OCI-LY1 (cell line): ENCODE results near the gene CHM.

Source experiments
- H2AFZ ChIP-seq: fragments of 200-600 bp; sonication (generic), shearing (Covaris generic); 2 replicates; pipeline ENCODE4 v1.6.0; 2014; ENCODE audit warnings: antibody characterized with exemption, mild to moderate bottlenecking, low read length
- H3F3A ChIP-seq: fragments of 200-600 bp; sonication (generic), shearing (Covaris generic); 2 replicates; pipeline ENCODE4 v1.6.0; 2014; ENCODE audit warnings: mild to moderate bottlenecking, antibody characterized with exemption, low read length, moderate library complexity; ENCODE audit not compliant: insufficient read depth
- H3K27ac ChIP-seq: fragments of 200-600 bp; sonication (generic); 2 replicates; pipeline ENCODE4 v1.5.1; 2014; ENCODE audit warnings: low read length, mixed run types, mild to moderate bottlenecking, low read depth; ENCODE audit not compliant: poor library complexity, severe bottlenecking
- H3K27me3 ChIP-seq: fragments of 200-600 bp; sonication (generic); 2 replicates; pipeline ENCODE4 v1.6.0; 2014; ENCODE audit warnings: antibody characterized with exemption, mild to moderate bottlenecking, low read length, moderate library complexity; ENCODE audit not compliant: insufficient read depth
- H3K36me3 ChIP-seq: fragments of 200-600 bp; sonication (generic); 2 replicates; pipeline ENCODE4 v1.6.1; 2014; ENCODE audit warnings: mild to moderate bottlenecking, antibody characterized with exemption, low read length, moderate library complexity, mixed read lengths; ENCODE audit not compliant: insufficient read depth
- H3K4me1 ChIP-seq: fragments of 200-600 bp; sonication (generic); 2 replicates; pipeline ENCODE4 v1.5.1; 2014; ENCODE audit warnings: mild to moderate bottlenecking, low read length, moderate library complexity; ENCODE audit not compliant: insufficient read depth, severe bottlenecking
- H3K4me2 ChIP-seq: fragments of 200-600 bp; sonication (generic), shearing (Covaris generic); 2 replicates; pipeline ENCODE4 v1.6.1; 2014; ENCODE audit warnings: low read length
- H3K4me3 ChIP-seq: fragments of 200-600 bp; sonication (generic); 2 replicates; pipeline ENCODE4 v1.5.1; 2014; ENCODE audit warnings: low read length, low read depth, mild to moderate bottlenecking, mixed read lengths; ENCODE audit not compliant: poor library complexity, severe bottlenecking
- H3K79me2 ChIP-seq: fragments of 200-600 bp; shearing (Covaris generic); 2 replicates; pipeline ENCODE4 v1.6.1; 2016; ENCODE audit warnings: mixed run types, low read length, mixed read lengths; ENCODE audit not compliant: insufficient read depth
- H3K9ac ChIP-seq: fragments of 200-600 bp; sonication (generic), shearing (Covaris generic); 2 replicates; pipeline ENCODE4 v1.6.1; 2014; ENCODE audit warnings: mild to moderate bottlenecking, low read length, mixed read lengths
- H3K9me2 ChIP-seq: fragments of 200-600 bp; sonication (generic), shearing (Covaris generic); 2 replicates; pipeline ENCODE4 v1.6.1; 2014; ENCODE audit warnings: low read depth, mild to moderate bottlenecking, low read length, mixed read lengths
- H3K9me3 ChIP-seq: fragments of 200-600 bp; shearing (Covaris generic); 2 replicates; pipeline ENCODE4 v1.6.1; 2014; ENCODE audit warnings: low read length, mixed read lengths
- H4K20me1 ChIP-seq: fragments of 200-600 bp; sonication (generic), shearing (Covaris generic); 2 replicates; pipeline ENCODE4 v1.6.0; 2016; ENCODE audit warnings: mild to moderate bottlenecking, low read length; ENCODE audit not compliant: insufficient read depth
- CTCF ChIP-seq: fragments of 200-600 bp; sonication (generic), shearing (Covaris generic); IDR thresholded peaks from 2 replicates; pipeline ENCODE4 v1.5.1; 2017; ENCODE audit warnings: mild to moderate bottlenecking, antibody characterized with exemption, low read length, moderate library complexity, mixed read lengths
- EZH2 ChIP-seq: fragments of 200-600 bp; sonication (generic), shearing (Covaris generic); IDR thresholded peaks from 2 replicates; pipeline ENCODE4 v1.8.0; 2017; ENCODE audit warnings: borderline replicate concordance, mixed run types, mild to moderate bottlenecking, antibody characterized with exemption, low read length, moderate library complexity, mixed read lengths

The CHM gene

DNA sequence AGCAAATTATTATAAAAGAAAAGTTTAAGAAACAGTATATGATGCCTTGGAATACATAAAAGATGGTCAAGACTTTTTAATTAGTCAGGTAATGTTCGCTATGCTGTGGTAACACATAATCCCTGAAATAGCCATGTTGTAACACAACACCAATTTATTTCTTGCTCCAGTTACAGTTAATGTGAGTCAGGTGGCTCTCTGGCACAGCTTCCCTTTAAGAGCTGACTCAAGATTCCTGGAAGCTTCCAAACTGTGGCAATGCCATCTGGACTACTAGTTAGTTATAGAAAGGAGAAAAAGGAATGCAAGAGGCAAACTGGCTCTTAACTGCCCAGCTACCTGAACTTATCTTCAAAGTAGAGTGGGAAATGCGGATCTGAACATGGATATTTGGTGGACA lies 210.5 kb downstream of the CHM start:
- Histone ChIP-seq H3K79me2 (no peaks in the 10 kb centered on the region), H3K27me3 (no peaks in the 10 kb centered on the region), H3K4me1 (no peaks in the 10 kb centered on the region), H3F3A (no peaks in the 10 kb centered on the region), H3K9ac (no peak overlapping the region), H2AFZ (no peak overlapping the region), H3K9me3 (no peaks in the 10 kb centered on the region), H3K36me3 (no peaks in the 10 kb centered on the region), H3K9me2 (no peaks in the 10 kb centered on the region), H4K20me1 (no peaks in the 10 kb centered on the region), H3K27ac (no peak overlapping the region), H3K4me3 (no peak overlapping the region), H3K4me2 (no peak overlapping the region)
- TF ChIP-seq CTCF (no peak), EZH2 (no peak)

DNA sequence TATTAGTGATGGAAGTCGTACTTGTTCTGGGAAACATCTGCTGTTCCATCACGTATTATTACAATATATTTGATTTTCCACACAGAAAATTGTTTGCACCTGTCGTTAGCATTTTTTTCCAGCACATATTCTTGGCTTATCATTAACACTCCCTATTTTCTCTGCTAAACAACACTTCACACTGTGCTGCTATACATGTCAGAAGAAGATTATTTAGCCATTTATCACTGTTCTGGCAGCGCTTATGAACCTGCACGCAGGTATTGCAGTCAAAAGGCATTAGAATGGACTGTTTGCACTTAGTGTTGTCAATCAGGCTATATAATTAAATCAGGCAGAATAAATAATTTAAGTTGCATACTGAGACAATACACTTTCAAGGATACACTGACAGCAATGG lies 218.6 kb downstream of the CHM start:
- Histone ChIP-seq H3K27me3 (no peaks in the 10 kb centered on the region), H3K9me2 (no peaks in the 10 kb centered on the region), H3K4me2 (no peak overlapping the region), H3K4me1 (no peaks in the 10 kb centered on the region), H3K36me3 (no peaks in the 10 kb centered on the region), H3K9me3 (no peaks in the 10 kb centered on the region), H3K27ac (no peak overlapping the region), H3F3A (no peaks in the 10 kb centered on the region), H3K4me3 (no peak overlapping the region), H3K9ac (no peak overlapping the region), H3K79me2 (no peaks in the 10 kb centered on the region), H4K20me1 (no peaks in the 10 kb centered on the region), H2AFZ (no peak overlapping the region)
- TF ChIP-seq CTCF (no peak), EZH2 (no peak)

DNA sequence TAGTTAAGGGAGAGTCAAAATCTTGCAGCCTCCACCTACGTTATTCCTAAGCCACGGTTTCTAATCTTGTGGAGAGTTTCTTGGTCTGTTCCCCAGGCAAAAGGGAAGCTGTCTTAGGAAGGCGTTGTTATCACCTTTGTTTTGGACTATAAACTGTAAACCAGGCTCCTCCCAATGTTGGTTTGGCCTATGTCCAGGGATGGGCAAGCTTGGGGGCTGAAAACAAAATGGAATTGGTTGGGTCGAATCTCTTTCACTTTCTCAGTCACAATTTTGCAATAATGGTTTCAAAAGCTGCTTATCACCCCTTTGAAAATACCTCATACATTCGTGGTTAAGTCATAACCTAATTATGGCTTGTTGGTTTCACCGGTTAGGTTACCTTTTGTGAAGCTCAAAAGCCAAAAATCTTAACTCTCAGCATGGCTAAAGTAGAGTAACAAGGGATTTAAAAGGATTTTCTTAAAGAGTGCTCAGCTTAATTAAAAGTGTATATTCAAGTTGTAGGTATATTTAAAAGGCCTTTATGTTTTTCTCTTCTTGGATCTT lies 232.1 kb downstream of the CHM start:
- Histone ChIP-seq H3K4me1 (no peaks in the 10 kb centered on the region), H3K4me2 (no peak overlapping the region), H3K79me2 (no peaks in the 10 kb centered on the region), H3K4me3 (no peak overlapping the region), H3K9ac (no peak overlapping the region), H3K27ac (no peak overlapping the region), H2AFZ (no peak overlapping the region), H3K9me2 (no peaks in the 10 kb centered on the region), H4K20me1 (no peaks in the 10 kb centered on the region), H3K9me3 (no peaks in the 10 kb centered on the region), H3K27me3 (no peaks in the 10 kb centered on the region), H3F3A (no peaks in the 10 kb centered on the region), H3K36me3 (no peaks in the 10 kb centered on the region)
- TF ChIP-seq EZH2: no peak
- no peak for TF ChIP-seq CTCF
